ENCODE measurements around the gene STRADB.

DNA sequence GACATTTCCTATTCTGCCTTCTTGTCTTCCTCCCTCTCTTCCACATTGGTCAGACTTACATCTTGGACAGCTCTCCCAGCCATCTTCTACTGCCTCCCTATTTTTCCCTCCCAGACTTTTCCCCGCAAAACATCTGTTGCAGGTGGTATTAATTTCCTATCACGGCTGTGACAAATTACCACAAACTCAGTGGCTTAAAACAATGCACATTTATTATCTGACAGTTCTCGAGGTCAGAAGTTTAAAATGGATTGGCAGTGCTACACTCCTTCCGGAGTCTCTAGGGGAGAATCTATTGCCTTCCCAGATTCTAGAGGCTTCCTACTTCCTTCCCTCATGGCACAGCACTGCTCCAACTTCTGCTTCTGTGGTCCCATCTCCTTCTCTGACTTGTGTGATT lies 33.3 kb downstream of the STRADB start:
- TF ChIP-seq, protein P1, sequence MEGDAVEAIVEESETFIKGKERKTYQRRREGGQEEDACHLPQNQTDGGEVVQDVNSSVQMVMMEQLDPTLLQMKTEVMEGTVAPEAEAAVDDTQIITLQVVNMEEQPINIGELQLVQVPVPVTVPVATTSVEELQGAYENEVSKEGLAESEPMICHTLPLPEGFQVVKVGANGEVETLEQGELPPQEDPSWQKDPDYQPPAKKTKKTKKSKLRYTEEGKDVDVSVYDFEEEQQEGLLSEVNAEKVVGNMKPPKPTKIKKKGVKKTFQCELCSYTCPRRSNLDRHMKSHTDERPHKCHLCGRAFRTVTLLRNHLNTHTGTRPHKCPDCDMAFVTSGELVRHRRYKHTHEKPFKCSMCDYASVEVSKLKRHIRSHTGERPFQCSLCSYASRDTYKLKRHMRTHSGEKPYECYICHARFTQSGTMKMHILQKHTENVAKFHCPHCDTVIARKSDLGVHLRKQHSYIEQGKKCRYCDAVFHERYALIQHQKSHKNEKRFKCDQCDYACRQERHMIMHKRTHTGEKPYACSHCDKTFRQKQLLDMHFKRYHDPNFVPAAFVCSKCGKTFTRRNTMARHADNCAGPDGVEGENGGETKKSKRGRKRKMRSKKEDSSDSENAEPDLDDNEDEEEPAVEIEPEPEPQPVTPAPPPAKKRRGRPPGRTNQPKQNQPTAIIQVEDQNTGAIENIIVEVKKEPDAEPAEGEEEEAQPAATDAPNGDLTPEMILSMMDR (IDR thresholded peaks at IDR 0.05; ENCODE audit: insufficient read depth, low read length, poor library complexity, severe bottlenecking), result no peak
- no peak for TF ChIP-seq EZH2phosphoT487 (conservative IDR thresholded peaks at IDR 0.05; ENCODE audit: low read length)

Measured in SU-DHL-6 (cell line).